AG09309 (cell line): ENCODE data around the gene LRP6.

ENCODE experiments used
- DNase-seq: peaks from one replicate; pipeline ENCODE4 v3.0.0-alpha.2; 2010; ENCODE audit warnings: low read depth
- H3K4me3 ChIP-seq: 2 replicates; pipeline ENCODE4 v1.5.1; 2011; ENCODE audit warnings: mild to moderate bottlenecking, low read depth, low read length, moderate library complexity; ENCODE audit not compliant: control insufficient read depth
- TF ChIP-seq, protein P1 (sequence below): IDR thresholded peaks from 2 replicates; pipeline ENCODE4 v1.5.1; 2011; ENCODE audit warnings: mild to moderate bottlenecking, low read depth, low read length, inconsistent platforms; ENCODE audit not compliant: insufficient read depth, control insufficient read depth; ENCODE audit errors: missing control alignments

The LRP6 gene

DNA sequence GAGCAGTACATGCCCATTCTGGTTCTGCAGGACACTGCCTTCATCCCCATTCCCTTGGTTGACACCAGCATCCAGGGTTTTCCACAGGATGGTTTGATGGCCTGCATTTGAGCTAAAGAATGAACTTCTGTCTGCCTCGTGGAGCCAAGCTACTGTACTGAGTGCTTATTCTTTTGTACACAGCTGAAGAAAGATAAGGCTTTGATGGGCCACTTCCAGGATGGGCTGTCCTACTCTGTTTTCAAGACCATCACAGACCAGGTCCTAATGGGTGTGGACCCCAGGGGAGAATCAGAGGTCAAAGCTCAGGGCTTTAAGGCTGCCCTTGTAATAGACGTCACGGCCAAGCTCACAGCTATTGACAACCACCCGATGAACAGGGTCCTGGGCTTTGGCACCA lies 172.4 kb downstream of the LRP6 start:
- H3K4me3 ChIP-seq, result no peak overlapping the region
- DNase-seq, result no peak
- TF ChIP-seq, protein P1, sequence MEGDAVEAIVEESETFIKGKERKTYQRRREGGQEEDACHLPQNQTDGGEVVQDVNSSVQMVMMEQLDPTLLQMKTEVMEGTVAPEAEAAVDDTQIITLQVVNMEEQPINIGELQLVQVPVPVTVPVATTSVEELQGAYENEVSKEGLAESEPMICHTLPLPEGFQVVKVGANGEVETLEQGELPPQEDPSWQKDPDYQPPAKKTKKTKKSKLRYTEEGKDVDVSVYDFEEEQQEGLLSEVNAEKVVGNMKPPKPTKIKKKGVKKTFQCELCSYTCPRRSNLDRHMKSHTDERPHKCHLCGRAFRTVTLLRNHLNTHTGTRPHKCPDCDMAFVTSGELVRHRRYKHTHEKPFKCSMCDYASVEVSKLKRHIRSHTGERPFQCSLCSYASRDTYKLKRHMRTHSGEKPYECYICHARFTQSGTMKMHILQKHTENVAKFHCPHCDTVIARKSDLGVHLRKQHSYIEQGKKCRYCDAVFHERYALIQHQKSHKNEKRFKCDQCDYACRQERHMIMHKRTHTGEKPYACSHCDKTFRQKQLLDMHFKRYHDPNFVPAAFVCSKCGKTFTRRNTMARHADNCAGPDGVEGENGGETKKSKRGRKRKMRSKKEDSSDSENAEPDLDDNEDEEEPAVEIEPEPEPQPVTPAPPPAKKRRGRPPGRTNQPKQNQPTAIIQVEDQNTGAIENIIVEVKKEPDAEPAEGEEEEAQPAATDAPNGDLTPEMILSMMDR, result no peak

DNA sequence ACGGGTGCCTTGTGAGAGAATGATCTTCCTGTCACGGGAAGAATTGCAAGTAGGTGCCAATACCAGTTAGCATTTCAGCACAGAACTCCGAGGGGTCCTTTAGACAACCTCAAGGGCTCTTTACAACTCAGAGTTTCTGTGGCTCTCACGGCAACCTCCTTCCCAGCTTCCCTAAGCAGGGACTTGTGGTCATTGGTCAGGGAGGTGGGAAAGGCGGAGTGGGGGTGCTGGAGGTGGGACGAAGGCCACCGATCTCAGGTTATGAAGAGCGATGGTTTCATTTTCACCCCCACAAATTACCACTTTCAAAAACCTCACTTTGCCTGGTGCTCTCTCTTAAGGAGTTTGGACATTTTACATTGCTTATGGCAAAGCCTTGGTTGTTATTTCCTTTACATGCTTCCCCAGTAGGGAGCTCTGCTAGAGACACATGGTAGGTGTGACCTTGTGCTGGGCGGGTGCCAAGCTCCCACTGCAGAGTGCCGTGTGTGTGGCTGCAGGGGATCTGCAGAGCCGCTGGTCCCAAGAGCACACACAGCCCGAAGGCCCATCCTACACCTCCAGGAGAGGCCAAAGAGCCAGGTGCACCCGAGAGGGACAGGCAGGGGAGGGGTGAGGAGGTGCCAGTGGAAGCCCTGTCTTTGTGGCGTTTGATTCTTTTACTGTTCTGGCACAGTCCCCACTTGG lies 174.7 kb downstream of the LRP6 start:
- no peak for DNase-seq
- TF ChIP-seq, protein P1, result no peak
- no peak overlapping the region for H3K4me3 ChIP-seq

DNA sequence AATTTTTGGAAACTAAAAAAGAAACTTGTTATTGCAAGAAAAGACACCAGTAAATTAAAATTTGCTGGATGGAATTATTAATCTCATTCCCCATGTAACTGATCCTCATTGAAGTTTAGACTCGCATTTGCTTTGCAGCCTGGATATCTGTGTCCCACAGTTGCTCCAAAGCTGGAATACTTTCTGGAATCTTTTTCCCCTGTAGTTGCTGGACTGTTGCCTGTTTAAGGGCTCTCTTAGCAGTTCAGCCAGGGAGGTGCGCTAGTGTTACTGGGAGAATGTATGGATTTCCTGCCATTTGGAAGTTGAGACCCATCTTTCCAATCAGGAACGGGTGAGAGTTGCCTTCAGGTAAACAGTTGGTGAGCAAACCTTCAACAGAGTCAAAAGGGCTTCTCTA lies 175.8 kb downstream of the LRP6 start:
- no peak for DNase-seq
- TF ChIP-seq, protein P1, result no peak
- H3K4me3 ChIP-seq, result no peak overlapping the region

DNA sequence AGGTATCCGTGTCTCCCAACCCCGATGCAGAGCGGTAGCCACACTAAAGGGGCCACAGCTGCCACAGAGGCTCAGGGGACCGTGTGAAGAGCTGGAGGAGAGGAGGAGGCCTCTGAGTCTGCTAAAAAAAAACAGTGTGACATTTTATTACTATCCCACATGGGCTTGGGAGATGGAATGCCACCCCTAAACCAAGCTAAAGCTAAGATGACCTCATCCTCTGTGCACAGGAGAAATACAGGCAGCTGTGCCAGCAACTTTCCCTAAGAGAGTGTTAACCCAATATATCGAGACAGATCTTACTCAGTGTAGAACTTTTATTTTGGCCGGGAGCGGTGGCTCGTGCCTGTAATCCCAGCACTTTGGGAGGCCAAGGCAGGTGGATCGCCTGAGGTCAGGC lies 178.1 kb downstream of the LRP6 start:
- no peak for DNase-seq
- TF ChIP-seq, protein P1, result no peak
- H3K4me3 ChIP-seq, result no peak overlapping the region

DNA sequence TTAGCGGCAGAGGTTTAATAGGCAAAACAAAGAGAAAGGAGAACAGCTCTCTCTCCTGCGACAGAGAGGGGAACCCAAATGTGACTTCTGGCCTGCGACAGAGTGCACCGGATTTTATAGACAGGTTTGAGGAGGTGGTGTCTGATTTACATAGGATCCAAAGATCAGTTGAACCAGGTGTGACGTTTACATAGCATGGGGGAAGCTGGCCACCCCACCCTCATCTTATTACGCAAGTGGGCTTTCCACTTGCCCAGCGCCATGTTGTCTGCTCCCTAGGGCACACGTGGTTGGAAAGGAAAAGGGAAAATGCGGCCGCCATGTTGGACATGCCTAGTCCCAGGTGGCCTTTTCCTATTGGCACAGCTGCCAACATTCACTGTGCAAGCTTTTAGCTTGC lies 178.7 kb downstream of the LRP6 start:
- DNase-seq, result no peak
- TF ChIP-seq, protein P1, result no peak
- H3K4me3 ChIP-seq, result no peak overlapping the region

DNA sequence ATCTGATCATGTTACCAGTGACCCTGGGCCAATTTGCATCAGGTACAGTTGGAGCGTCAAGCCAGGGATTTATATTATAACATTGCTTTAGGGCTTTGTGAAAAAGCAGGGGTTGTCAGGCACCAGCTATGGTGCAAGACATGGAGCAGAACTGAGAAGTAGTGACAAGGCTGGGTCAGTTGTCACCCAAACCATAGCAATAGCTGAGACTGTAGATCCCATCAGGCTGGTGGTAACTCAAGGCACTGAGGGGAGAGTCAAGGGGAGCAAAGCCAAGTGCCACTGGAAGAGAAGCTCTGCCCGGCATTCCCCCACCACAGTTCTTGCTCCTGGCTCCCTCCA lies 179.2 kb downstream of the LRP6 start:
- no peak overlapping the region for H3K4me3 ChIP-seq
- DNase-seq, result no peak
- TF ChIP-seq, protein P1, result no peak
